IMR-90 (cell line): ENCODE data around the gene LSM14A.

Source experiments
- BHLHE40 ChIP-seq: fragments of 150-350 bp; IDR thresholded peaks from 2 replicates; pipeline ENCODE4 v1.6.1; 2016; ENCODE audit warnings: mild to moderate bottlenecking, low read depth, low read length
- CEBPB ChIP-seq: IDR thresholded peaks from 2 replicates; pipeline ENCODE4 v1.6.1; 2012; ENCODE audit warnings: low read depth, low read length, improper control_type of control experiment
- CHD1 ChIP-seq: IDR thresholded peaks from 2 replicates; pipeline ENCODE4 v1.6.1; 2012; ENCODE audit warnings: low read depth, low read length, improper control_type of control experiment
- CTCF ChIP-seq: conservative IDR thresholded peaks from 2 replicates; pipeline ENCODE4 v1.5.1; 2012; ENCODE audit warnings: mild to moderate bottlenecking, low read depth, low read length, improper control_type of control experiment
- MAFK ChIP-seq: IDR thresholded peaks from 2 replicates; pipeline ENCODE4 v1.6.1; 2012; ENCODE audit warnings: low read depth, low read length, improper control_type of control experiment
- MXI1 ChIP-seq: IDR thresholded peaks from 2 replicates; pipeline ENCODE4 v1.6.1; 2012; ENCODE audit warnings: low read depth, mild to moderate bottlenecking, low read length, moderate library complexity, borderline replicate concordance
- POLR2A ChIP-seq: IDR thresholded peaks from 2 replicates; pipeline ENCODE4 v1.6.1; 2012; ENCODE audit warnings: mild to moderate bottlenecking, low read depth, low read length
- RAD21 ChIP-seq: IDR thresholded peaks from 2 replicates; pipeline ENCODE4 v1.6.1; 2012; ENCODE audit warnings: low read length, improper control_type of control experiment
- RCOR1 ChIP-seq: IDR thresholded peaks from 2 replicates; pipeline ENCODE4 v1.6.1; 2012; ENCODE audit warnings: mild to moderate bottlenecking, low read length, improper control_type of control experiment; ENCODE audit not compliant: insufficient replicate concordance
- RFX5 ChIP-seq: IDR thresholded peaks from 2 replicates; pipeline ENCODE4 v1.8.0; 2012; ENCODE audit warnings: low read depth, mild to moderate bottlenecking, low read length, moderate library complexity
- TF ChIP-seq, protein P1 (sequence below): fragments of 150-350 bp; IDR thresholded peaks from 2 replicates; pipeline ENCODE4 v1.6.1; 2016; ENCODE audit warnings: low read depth, mild to moderate bottlenecking, low read length, moderate library complexity, borderline replicate concordance
- TF ChIP-seq, protein P2 (sequence below): fragments of 150-350 bp; IDR thresholded peaks from 2 replicates; pipeline ENCODE4 v1.6.1; 2017; ENCODE audit warnings: mild to moderate bottlenecking, antibody characterized with exemption, low read length, low read depth

GRCh38 chr19:34269489-34269888 is 97.2 kb downstream of the LSM14A start:
- TF ChIP-seq, protein P1, sequence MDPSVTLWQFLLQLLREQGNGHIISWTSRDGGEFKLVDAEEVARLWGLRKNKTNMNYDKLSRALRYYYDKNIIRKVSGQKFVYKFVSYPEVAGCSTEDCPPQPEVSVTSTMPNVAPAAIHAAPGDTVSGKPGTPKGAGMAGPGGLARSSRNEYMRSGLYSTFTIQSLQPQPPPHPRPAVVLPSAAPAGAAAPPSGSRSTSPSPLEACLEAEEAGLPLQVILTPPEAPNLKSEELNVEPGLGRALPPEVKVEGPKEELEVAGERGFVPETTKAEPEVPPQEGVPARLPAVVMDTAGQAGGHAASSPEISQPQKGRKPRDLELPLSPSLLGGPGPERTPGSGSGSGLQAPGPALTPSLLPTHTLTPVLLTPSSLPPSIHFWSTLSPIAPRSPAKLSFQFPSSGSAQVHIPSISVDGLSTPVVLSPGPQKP, result no peak
- no peak for TF ChIP-seq CTCF
- no peak for TF ChIP-seq MXI1
- TF ChIP-seq POLR2A, result no peak
- TF ChIP-seq RFX5, result no peak
- TF ChIP-seq, protein P2, sequence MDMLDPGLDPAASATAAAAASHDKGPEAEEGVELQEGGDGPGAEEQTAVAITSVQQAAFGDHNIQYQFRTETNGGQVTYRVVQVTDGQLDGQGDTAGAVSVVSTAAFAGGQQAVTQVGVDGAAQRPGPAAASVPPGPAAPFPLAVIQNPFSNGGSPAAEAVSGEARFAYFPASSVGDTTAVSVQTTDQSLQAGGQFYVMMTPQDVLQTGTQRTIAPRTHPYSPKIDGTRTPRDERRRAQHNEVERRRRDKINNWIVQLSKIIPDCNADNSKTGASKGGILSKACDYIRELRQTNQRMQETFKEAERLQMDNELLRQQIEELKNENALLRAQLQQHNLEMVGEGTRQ, result no peak
- no peak for TF ChIP-seq RAD21
- TF ChIP-seq BHLHE40, result no peak
- TF ChIP-seq CEBPB, result no peak
- no peak for TF ChIP-seq CHD1
- no peak for TF ChIP-seq MAFK
- no peak for TF ChIP-seq RCOR1
